Right ventricle myocardium inferior (tissue), 1 donor: ENCODE results near the gene F5. TPM values are rescaled to one million over a fixed set of nuclear protein-coding genes. Genes with fewer than 3 reads are reported as not detected.
A peak's percentile ranks its signal among the peaks of the same experiment; 100 is the strongest.

Experiments
- ATAC-seq: fragments of 200-7000 bp; cut with Tn5 transposase; one replicate; pipeline ENCODE4 v1.9.1; 2020; ENCODE audit warnings: mild to moderate bottlenecking, moderate library complexity
- DNase-seq: peaks from one replicate; pipeline ENCODE4 v3.0.0; 2021; ENCODE audit errors: missing footprints
- intact Hi-C: fragments of 100-400 bp; cut with DNase I; formaldehyde crosslinking; loops from one replicate; pipeline ENCODE4 v1.11.0; 2022
- long read RNA-seq: library from polyadenylated mRNA; unstranded; transcript quantifications from one replicate; pipeline ENCODE4 v2.0.0, GENCODE V29; 2021
- total RNA-seq: library from RNA; stranded (reverse); fragmentation: NEBNext Ultra II Directional; extraction: Animal tissue kit (Norgen Biotek cat#: 25700); gene quantifications from one replicate; pipeline ENCODE4 v1.2.1, GENCODE V29; 2021
- donor health status: DM: no; HTN: yes; CAD: no; lungs with severe emphysema.

F5 gene
- 16.6 TPM for total RNA-seq
- long read RNA-seq, partial matches to known transcripts = 4 of 4 reads
- long read RNA-seq, other reads (novel, unspliced or antisense) = 0 of 4 reads

DNA sequence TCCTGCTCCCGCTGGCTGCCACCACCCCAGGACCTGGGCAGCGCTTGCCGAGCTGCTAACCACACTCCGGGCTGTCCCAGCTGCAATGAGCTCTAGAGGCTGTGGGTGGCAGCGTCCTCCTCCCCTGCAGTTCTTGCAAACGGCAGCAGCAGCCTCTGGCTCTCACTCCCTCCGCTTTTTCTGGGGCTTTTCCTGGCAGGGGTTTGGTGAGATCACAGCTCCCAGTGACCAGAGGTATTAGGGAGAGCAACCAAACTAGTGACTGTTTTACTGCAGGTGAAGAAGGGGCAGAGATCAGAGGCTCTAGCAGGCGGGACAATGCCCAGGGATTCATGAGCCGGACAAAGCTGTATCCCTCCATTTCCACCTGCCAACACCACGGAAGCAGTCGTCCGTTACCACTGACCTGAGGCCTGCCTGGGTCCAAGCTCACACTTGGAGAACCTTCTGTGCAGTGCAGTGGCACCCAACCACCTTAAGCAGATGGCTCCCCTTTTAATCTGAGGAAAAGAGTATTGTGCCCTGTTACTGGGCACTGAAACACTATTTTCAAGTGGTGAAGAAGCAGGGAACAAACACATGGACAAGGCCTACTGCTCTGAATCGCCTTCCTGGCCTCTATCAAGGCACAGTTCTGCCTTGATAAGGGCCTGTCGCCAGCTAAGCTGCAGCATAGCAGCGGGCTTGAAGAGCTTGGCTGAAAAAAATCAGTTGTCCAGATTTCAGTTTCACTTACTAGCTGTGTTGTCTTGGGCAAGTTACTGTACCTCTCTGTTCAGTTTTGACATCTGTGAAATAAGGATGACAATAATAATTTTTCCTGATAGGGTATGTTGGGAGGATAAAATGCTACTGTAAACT, at the start of gene F5:
TSS of gene F5 (minus strand) at position 87 of the 861 bp plus-strand sequence. CDS start 95 bp downstream, outside the sequence.
- intact Hi-C loops = no loop called here
- ATAC-seq (peak; percentile 96), DNase-seq (peak; percentile 91)

DNA sequence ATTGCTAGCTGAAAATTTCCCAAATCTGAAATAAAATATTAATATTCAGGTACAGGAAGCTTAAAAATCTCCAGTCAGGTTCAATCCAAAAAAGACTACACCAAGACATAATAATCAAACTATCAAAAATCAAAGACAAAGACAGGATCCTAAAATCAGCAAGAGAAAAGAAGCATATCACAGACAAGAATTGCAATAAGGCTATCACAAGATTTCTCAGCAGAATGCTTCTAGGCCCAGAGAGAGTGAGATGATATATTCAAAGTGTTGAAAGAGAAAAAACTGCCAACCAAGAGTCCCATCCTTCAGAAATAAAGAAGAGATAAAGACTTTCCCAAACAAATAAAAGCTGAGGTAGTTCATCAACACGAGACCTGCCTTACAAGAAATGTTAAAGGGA, 48.6 kb upstream of the F5 start:
- no peak for DNase-seq
- intact Hi-C loops = no loop called here
- ATAC-seq = no peak

DNA sequence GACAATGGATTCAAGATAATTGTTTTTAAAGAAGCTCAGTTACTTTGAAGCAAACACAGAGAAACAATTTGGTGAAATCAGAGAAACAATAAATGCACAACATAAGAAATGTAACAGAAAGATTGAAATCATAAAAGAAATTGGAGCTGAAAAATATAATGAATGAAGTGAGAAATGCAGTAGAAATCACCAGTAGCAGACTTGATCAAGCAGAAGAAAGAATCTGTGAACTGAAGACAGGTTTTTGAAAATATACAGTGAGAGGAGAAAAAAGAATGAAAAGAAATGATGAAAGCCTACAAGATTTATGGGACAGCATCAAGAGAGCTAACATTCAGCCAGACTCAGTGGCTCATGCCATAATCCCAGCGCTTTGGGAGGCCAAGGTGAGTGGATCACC, 47.9 kb upstream of the F5 start:
- DNase-seq (no peak), ATAC-seq (no peak)
- intact Hi-C loops = no loop called here

GRCh38 chr1:169631249-169631648, 45.0 kb upstream of the F5 start:
- intact Hi-C loops = no loop called here
- no peak for DNase-seq
- no peak for ATAC-seq

DNA sequence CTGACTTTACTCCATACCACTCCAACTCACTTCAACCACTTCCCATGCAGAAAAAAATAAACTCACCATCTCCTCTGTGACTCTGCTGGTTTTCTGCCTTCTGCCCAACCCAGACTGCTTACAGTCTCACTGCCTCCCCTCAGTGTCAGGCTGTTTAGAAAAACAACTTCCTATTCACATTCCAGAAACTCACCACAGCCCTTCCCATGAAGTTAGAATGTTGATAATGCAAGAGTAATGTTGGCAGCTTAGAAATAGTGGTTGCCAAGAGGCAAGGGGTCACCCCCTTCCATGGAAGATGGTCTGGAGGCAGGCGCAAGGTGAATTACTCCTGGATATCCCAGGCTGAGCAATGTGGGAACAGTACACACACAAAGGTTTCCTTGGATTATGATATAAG, 43.7 kb upstream of the F5 start, which contains the start of gene SELP:
TSS of gene SELP (minus strand) at position 119 of the 400 bp plus-strand sequence. CDS start at position 69, 50 bp downstream.
- intact Hi-C loops = no loop called here
- no peak for ATAC-seq
- no peak for DNase-seq

DNA sequence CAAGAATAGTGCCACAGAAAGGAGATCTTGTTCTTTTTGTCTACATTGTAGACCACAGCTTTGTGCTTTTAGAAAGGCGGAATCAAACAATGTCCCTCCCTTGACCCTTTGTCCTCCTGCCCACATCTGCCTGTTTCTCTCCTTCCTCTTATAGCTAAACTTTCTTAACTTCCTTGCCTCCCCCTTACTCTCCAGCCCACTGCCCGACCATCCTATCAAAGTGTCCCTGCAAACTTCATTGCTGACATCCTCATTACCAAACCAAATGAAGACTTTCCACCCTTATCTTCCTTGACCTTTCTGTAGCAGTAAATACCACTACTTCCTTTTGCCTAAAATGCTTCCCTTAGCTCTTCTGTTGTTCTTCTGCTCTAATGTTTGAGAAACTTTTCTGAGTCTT, 38.6 kb upstream of the F5 start:
- intact Hi-C loops = no loop called here
- ATAC-seq = no peak
- DNase-seq = no peak

GRCh38 chr1:169624122-169624521, 37.8 kb upstream of the F5 start:
- intact Hi-C loops = no loop called here
- DNase-seq (no peak), ATAC-seq (no peak)

GRCh38 chr1:169623132-169623926, 37.0 kb upstream of the F5 start:
- DNase-seq (no peak), ATAC-seq (no peak)
- intact Hi-C loops = no loop called here

DNA sequence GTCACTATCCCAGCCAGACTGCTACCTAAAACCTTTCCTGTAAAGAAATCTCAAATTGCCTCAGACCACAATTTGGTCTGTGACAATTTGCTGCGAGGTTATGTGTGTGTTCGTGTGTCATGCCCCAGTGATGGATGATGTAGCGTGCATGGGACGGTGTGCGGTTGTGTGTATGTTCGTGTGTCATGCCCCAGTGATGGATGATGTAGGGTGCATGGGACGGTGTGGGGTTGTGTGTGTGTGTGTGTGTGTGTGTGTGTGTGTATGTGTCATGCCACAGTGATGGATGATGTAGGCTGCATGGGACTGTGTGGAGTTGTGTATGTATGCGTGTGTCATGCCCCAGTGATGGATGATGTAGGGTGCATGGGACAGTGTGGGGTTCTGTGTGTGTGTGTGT, 34.3 kb upstream of the F5 start:
- DNase-seq (no peak), ATAC-seq (no peak)
- intact Hi-C loops = no loop called here

GRCh38 chr1:169618367-169618766, 32.1 kb upstream of the F5 start:
- ATAC-seq (no peak), DNase-seq (no peak)
- intact Hi-C loops = no loop called here

- ATAC-seq (no peak), DNase-seq (no peak)
- intact Hi-C loops = no loop called here
These were observed 29.5 kb upstream of the F5 start for GRCh38 chr1:169615803-169616202.

DNA sequence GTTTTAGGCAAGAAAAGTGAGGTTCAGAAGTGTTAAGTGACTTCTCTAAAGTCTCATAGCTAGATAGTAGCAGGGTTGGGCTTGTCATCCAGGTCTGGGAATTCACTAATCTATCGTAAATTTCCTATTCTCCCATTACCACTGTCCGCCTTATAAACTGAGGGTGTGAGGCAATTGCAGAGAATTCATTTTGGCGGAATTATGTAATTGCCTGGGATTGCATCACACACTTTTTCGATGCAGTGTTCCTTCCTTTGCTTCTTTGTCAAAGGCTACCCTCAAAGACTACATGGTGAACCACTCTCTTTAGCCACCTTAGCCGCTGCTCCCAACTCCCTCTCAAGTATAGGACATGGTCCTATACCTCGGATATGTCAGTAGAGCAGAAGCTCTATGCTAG, 24.6 kb upstream of the F5 start:
- DNase-seq (no peak), ATAC-seq (no peak)
- intact Hi-C loops = no loop called here

DNA sequence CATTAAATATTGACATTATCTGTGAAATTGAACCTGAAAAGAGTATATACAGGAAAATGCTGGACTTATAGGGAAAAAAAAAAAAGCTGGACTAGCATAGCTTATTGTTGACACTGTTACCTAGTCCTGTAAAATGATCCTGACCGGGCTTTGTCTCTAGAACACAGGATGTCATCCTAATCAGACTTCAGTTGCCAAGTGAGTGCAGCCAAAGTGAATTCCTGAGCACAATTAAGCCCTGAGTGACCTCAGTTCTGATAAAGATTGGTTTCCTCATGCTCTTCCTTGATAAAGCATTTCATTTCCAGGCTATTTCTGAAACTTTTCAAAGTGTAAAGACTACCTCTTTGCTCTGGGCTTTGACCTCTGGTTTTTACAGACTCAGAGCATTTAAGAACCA, 23.8 kb upstream of the F5 start:
- intact Hi-C loops = no loop called here
- peak; percentile 88 for ATAC-seq

DNA sequence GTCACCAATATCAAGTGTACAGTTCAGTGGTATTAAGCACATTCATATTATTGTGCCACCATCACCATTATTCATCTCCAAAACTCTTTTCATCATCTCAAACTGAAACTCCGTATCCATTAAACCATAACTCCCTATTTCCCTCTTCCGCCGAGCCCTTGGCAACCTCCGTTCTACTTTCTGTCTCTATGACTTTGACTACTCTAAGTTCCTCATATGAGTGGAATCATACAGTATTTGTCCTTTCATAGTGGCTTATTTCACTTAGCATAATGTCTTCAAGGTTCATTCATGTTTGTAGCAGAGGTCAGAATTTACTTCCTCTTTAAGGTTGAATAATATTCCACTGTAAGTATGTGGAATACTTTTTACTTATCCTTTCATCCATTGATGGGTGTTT, 21.9 kb upstream of the F5 start:
- ATAC-seq (no peak), DNase-seq (no peak)
- intact Hi-C loops = no loop called here

More for the DNA sequence above, 23.8 kb upstream of the F5 start:
- no peak for DNase-seq

DNA sequence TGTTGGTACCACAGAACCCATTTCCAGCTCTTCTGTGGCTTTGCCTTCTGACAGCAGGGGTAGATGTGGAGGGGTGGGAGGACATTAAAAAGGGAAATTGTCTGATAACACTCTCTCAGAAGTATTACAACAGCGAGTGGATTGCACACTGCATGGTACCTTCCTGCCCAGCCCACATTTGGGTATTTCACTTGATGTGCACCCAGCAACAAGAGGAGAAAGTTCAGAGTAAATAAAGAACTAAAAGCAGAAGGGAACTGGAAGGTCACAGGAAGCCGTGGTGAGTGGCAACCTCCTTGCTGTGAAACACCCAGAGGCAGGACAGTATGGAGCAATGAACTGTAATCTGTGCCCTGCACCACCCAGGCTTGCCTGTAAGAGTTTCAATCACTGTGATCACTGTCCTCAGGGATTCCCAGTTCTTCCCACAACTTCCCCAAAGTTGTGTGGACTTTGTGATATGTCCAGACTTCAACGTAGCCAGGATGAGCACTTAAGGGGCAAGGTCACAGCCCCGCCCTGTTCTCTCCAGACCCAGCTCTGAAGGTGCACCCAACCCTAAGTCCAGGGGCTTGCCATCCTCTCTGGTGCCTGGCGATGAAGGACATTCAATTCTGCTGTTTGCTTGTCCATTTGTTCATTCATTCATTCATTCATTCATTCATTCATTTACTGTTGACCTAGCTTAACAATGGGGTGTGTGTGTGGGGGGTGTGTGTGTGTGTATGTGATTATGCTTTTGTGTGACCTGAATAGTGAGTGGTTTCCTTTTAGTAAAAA, 18.7 kb upstream of the F5 start:
- peak; percentile 37 for ATAC-seq
- peak; percentile 72 for DNase-seq
- intact Hi-C loops = loop anchor here (5.0 kb wide), 1 partner anchor 202 kb away; no protein-coding TSS in a partner anchor

- no peak for ATAC-seq
- DNase-seq = no peak
- intact Hi-C loops = loop anchor here (1.0 to 5.0 kb wide), 3 partner anchors 111 to 206 kb away; partner anchors contain the start of gene METTL18
These were observed 15.0 kb upstream of the F5 start for GRCh38 chr1:169601096-169601881.

DNA sequence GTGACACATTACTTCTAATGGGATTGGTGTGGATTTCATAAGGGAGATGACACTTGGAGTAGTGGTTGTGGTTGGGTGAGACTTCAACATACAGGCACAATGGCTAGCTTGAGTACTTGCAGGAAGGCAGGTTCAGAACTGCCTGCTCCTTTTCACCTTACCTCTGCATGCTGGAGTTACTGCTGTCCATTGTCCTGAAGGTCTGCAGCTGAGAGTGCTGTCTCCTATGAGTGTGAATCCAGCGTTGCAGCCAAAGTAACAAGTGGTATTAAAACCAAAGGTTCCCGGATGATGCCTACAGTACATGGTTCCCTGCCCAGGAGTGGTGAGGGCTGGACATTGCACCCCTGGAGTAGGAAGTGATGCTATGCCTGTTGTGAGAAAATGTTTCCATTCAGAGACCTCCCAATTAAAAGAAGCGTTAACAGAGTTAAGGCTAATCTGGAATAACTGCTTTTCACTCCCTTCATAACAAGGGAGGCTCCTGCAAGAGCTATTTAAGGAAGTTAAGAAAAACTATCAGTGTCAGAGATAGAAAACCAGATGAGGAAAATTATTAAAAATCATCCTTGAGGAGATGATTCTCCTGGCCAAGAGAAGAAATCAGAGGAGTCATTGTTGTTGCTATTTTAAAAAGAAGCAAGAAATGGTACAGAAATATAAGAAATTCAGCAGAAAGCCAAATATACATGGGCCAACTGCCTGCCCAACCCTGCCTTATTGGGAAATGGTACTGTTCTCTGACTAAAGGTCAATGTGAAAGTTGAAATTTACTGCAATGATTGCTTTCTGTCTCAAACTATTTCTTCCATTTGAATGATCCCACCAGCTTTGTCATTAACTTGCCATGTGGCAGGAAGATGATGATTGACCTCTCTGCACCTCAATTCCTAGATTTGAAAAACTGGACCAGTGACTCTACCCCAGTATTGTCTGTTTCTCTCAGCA, 9.8 kb upstream of the F5 start:
- ATAC-seq (no peak), DNase-seq (no peak)
- intact Hi-C loops = no loop called here
